NT2/D1 (cell line): Measurements from ENCODE around the gene MT1M.
"Not testable (repeated sequence)": the region's sequence is repeated elsewhere in the genome, so short reads cannot be mapped to it uniquely, and the experiment has no call there.

Experiments used
- DNase-seq: peaks from one replicate; pipeline ENCODE4 v3.0.0-alpha.2; 2011; ENCODE audit warnings: low read depth, low spot score
- H3K27me3 ChIP-seq: 2 replicates; pipeline ENCODE4 v1.6.0; 2011; ENCODE audit warnings: mild to moderate bottlenecking; ENCODE audit not compliant: insufficient read length, insufficient read depth
- H3K36me3 ChIP-seq: 2 replicates; pipeline ENCODE4 v1.6.1; 2011; ENCODE audit warnings: mild to moderate bottlenecking, low read length, mixed read lengths; ENCODE audit not compliant: insufficient read depth, insufficient read length
- H3K4me1 ChIP-seq: 2 replicates; pipeline ENCODE4 v1.5.1; 2011; ENCODE audit not compliant: insufficient read depth, insufficient read length
- H3K4me3 ChIP-seq: 2 replicates; pipeline ENCODE4 v1.5.1; 2011; ENCODE audit warnings: low read depth; ENCODE audit not compliant: insufficient read length
- H3K9ac ChIP-seq: 2 replicates; pipeline ENCODE4 v1.6.0; 2011; ENCODE audit warnings: low read depth; ENCODE audit not compliant: insufficient read length
- H3K9me3 ChIP-seq: 2 replicates; pipeline ENCODE4 v1.5.1; 2011; ENCODE audit warnings: mild to moderate bottlenecking, low read length; ENCODE audit not compliant: insufficient read depth
- SUZ12 ChIP-seq: IDR thresholded peaks from 2 replicates; pipeline ENCODE4 v1.6.1; 2011; ENCODE audit not compliant: insufficient read length, insufficient read depth; ENCODE audit errors: extremely low read depth
- YY1 ChIP-seq: IDR thresholded peaks from 2 replicates; pipeline ENCODE4 v1.6.1; 2011; ENCODE audit not compliant: insufficient read length, insufficient read depth
- ZNF274 ChIP-seq: IDR thresholded peaks from 2 replicates; pipeline ENCODE4 v1.6.1; 2011; ENCODE audit warnings: mild to moderate bottlenecking, low read depth, low read length

Gene MT1M

DNA sequence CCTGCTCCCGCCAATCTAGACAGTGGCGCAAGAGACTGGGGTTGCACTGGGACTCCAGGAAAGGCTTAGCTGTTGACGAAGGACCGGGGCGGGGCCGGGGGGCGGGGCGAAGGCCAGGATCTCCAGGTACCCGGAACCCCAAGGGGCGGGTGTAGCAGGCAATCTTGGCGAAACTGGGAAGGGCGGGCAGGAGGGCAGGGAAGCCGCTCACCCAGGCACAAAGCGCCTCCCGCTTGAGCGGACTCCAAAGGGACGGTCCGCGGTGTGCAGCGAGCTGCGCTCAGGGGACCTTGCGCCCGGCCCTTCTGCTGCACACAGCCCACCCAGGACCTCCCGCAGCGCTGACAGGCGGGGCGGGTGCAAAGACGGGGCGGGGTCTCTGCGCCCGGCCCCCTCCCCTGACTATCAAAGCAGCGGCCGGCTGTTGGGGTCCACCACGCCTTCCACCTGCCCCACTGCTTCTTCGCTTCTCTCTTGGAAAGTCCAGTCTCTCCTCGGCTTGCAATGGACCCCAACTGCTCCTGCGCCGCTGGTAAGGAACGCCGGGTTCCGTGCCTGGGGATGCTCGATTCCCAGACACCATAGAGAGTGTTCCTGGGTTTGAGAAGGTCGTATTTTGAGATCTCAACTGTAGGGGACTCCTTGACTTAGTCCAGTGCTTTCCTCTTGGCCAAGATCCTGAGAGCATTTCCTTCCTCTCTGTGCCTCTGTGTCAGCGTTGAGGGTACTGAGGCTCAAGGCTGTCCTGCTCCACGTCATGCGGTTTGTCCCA is 25.3 kb downstream of the MT1M start, which contains the start of gene MT1F:
TSS of gene MT1F (plus strand) at position 405 of the 772 bp plus-strand sequence. CDS start at position 505, 100 bp downstream.
- Histone ChIP-seq H3K9me3 (no peaks in the 10 kb centered on the region), H3K4me1 (no peaks in the 10 kb centered on the region), H3K36me3 (peaks cover 31% of the 10 kb centered on the region), H3K4me3 (peak within 1 kb of the TSS; percentile 92), H3K9ac (peak within 1 kb of the TSS; percentile 95), H3K27me3 (no peaks in the 10 kb centered on the region)
- no peak for TF ChIP-seq YY1
- no peak for TF ChIP-seq SUZ12
- TF ChIP-seq ZNF274: no peak
- DNase-seq: peak; percentile 90

DNA sequence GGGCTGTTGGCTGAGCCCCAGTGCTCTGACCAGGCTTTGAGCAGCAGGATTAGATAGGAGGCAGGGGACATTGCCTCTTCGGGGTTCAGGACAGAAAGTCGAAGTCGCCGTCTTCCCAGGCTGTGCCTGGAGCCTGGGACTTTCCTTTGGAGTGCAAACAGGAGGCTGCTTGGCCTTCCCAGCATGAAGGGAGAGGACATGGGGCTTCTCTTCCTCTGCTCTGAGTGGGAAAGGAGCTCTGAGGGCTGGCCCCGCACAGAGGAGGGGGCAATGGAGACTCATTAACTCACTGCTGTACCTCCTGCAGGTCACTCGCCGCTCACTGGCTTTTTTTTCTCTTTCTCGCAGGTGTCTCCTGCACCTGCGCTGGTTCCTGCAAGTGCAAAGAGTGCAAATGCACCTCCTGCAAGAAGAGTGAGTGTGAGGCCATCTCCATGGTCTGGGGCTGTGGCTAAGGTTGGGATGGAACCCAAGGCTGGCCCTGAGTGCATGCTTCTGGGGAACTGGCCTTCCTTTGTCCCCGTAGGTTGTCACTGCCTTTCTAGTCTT is 25.9 kb downstream of the MT1M start:
- Histone ChIP-seq H3K27me3 (no peaks in the 10 kb centered on the region), H3K9me3 (no peaks in the 10 kb centered on the region), H3K4me1 (no peaks in the 10 kb centered on the region), H3K4me3 (peak overlapping the region; percentile 92), H3K36me3 (peaks cover 31% of the 10 kb centered on the region), H3K9ac (peak overlapping the region; percentile 79)
- no peak for TF ChIP-seq ZNF274
- no peak for TF ChIP-seq SUZ12
- no peak for TF ChIP-seq YY1
- DNase-seq: no peak

DNA sequence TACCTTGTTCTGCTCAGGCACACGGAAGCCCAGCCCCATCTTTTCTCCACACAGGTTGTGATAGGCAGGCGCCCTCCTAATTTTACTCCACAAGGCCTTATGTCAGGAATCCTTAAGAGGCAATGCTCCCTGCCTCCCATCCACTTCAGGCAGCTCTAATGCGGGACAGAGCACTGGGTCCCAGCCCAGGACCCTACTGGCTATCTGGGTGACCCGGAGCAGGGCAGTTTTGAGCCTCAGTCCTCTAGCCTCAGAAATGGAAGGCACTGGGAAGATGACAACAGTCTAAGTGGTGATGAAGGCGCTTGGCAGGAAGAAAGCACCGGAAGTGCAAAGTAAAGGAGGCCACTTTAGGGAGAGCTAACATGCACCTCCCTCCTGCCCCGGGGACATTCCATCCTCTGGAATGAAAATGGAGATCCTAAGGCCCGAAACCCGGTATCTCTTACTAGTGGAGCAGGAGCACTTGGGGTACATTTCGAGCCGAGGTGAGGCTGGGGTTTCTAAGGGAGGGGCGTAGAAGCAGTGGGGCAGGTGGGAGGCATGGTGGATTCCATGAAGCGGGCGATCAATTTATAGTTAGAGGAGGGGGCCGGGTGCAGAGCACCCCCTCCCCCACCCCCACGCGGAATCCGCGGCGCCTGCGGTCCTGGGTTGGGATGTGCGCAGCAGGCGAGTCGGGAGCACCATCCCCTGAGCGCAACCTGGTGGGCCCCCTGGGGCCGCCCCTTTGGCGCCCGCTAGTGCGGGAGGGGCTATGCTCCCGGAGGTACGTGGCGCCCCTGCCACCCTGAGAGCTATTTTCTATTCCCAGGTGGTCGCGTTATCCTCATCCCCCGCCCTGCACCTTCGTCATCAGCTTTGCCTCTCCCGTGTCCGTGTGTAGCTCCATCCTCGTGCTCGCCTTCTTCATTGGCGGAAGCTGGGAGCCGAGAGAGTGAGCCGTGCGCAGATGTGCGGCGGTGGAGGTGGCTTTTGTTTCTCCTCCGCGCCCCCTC is 30.2 kb downstream of the MT1M start:
- TF ChIP-seq SUZ12: no peak
- no peak for TF ChIP-seq YY1
- TF ChIP-seq ZNF274: no peak
- H3K9me3 ChIP-seq: no peaks in the 10 kb centered on the region
- H3K4me1 ChIP-seq: no peaks in the 10 kb centered on the region
- peaks cover 31% of the 10 kb centered on the region for H3K36me3 ChIP-seq
- no peak overlapping the region for H3K9ac ChIP-seq
- H3K27me3 ChIP-seq: no peaks in the 10 kb centered on the region
- DNase-seq: no peak
- no peak overlapping the region for H3K4me3 ChIP-seq

DNA sequence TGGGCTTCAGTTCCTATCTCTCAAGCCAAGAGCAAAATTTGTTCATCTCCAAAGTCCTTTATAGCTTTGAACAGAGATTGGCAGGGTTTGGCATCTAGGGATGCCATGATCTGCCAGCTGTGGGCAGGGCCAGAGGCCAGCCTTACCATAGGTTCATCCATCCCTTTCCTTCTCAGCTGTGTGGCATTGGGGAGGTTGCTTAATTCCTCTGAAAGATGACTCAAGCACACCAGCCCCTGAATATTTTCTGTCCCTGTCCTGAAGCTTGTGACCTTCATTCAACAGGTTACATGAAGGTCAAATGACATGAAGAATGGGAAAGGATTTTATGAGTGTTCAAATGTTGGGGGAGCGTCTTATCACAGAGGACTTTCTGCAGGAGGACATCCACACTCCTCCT is 32.0 kb downstream of the MT1M start:
- Histone ChIP-seq H3K9ac (no peak overlapping the region), H3K36me3 (peaks cover 21% of the 10 kb centered on the region), H3K9me3 (no peaks in the 10 kb centered on the region), H3K4me3 (no peak overlapping the region), H3K27me3 (no peaks in the 10 kb centered on the region), H3K4me1 (no peaks in the 10 kb centered on the region)
- DNase-seq: no peak
- no peak for TF ChIP-seq YY1
- no peak for TF ChIP-seq SUZ12
- no peak for TF ChIP-seq ZNF274

DNA sequence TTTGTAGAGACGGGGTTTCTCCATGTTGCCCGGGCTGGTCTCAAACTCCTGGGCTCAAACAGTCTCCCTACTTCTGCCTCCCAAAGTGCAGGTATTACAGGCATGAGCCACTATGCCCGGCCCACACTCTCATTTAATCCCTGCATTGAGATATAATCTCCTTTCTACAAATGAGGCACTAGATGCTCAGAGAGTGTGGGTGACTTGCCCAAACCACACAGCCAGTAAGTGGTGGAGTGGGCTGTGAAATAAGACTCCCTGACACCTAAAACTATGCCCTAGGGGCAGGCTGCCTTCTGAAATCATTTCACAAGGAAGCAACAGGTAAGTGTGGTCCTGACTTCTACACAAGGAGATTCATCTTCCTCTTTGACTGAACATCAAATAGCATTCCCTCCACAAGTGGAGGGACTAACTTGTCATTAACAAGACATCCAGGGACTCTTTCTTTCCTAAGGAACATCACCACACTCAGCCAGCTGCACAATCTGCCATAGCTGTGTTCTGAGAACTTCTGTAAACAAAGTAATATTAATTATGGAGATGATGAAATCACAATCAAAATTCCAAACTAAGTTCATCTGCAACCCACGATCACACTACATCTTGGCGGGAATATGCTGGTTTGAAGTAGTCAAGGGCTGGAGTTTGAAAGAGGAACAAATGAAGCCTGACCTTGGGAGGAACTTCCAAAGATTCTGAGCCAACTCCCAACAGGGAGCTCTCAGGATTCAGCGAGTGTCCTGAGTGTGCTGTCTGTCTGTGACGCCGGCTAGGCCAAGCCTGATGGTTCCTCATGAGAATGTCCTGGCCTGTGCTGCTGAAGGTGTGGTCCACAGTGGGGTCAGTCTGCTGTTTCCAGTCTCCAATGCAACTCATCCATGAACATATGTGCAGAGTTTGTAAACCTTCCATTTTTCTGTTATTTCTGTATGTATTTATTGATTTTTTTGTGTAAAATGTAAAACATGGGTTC is 33.1 kb downstream of the MT1M start:
- H3K4me3 ChIP-seq, H3K36me3 ChIP-seq, H3K9ac ChIP-seq, DNase-seq, H3K27me3 ChIP-seq, H3K9me3 ChIP-seq, H3K4me1 ChIP-seq: not testable (repeated sequence)

DNA sequence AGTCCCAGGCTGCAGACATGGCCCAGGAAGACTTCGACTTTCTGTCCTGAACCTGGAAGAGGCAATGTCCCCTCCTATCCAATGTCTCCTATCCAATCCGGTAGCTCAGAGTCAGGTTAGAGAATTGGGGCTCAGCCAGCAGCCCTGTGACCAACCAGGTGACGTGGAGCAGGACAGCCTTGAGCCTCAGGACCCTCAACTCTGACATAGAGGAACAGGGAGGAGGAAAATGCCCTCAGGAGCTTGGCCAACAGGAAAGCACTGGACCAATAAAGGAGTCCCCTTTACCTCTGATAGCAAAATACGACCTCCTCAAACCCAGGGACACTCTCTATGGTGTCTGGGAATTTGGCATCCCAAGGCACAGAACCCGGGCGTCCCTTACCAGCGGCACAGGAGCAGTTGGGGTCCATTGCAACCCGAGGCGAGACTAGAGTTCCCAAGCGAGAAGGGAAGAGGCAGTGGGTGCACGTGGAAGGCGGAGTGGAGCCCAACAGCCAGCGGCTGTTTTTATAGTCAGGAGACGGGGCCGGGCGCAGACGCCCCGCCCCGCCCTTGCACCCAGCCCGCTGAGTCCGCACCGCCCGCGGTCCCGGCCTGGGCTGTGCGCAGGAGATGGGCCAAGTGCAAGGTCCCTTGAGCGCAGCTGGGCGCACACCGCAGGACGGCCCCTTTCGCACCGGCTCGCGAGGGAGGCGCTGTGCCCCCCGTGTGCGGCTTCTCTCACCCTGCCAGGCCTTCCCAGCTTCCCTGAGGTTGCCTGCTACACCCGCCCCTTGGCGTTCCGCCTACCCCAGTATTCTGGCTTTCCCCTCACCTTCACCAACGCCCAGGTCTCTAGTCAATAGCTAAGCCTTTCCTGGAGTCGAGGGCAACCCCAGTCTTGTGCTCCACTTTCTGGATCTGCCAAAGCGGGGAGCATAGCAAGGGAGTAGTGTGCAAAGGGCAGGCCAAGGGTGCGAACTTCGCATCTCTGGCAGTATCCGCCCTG is 35.4 kb downstream of the MT1M start, which contains the start of gene MT1G:
TSS of gene MT1G (minus strand) at position 485 of the 991 bp plus-strand sequence. CDS start at position 413, 72 bp downstream.
- TF ChIP-seq ZNF274: no peak
- TF ChIP-seq SUZ12: no peak
- TF ChIP-seq YY1: no peak
- DNase-seq: no peak
- H3K27me3 ChIP-seq: peaks cover 7% of the 10 kb centered on the region
- H3K4me3 ChIP-seq: no peak within 1 kb of the TSS
- no peaks in the 10 kb centered on the region for H3K4me1 ChIP-seq
- no peaks in the 10 kb centered on the region for H3K36me3 ChIP-seq
- H3K9me3 ChIP-seq: no peaks in the 10 kb centered on the region
- H3K9ac ChIP-seq: no peak within 1 kb of the TSS
